ENCODE measurements around the gene CIAO2A. TPM values are rescaled to one million over a fixed set of nuclear protein-coding genes. Genes with fewer than 3 reads are reported as not detected.

CIAO2A gene
- total RNA-seq, 1 experiment from 2014 or later, result 74.4 TPM

DNA sequence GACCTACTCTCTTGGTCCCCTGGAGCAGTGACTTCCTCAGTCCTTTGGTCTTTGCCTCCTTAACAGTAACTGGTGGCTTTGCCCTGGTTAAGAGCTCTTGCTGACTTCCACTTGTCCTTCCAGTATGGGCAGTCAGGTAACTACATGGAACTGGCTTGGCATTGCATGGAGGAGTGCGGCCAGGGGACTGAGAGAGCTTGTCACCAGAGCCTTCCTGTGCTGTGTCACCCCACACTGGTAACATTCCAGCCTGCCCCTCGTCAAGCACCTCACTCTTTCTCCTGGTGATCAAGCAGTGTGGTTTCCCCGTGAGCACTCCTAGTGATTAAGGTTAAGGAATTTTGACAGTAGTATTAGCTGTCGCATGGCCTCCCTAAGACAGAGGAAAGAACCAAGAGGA lies 38.6 kb upstream of the CIAO2A start:
- no peak overlapping the region for H2BK5ac ChIP-seq (ENCODE audit: insufficient read length, low read length)
- no peak overlapping the region for H3K14ac ChIP-seq (ENCODE audit: insufficient read depth, low read length)
- no peak overlapping the region for H3K9ac ChIP-seq (ENCODE audit: extremely low read depth, insufficient read length, low read length)
- no peaks in the 10 kb centered on the region for H3K9me3 ChIP-seq (ENCODE audit: control insufficient read depth, low read depth, low read length)
- H3T11ph ChIP-seq (ENCODE audit: low read length), result no peak overlapping the region
- no peak overlapping the region for H3K56ac ChIP-seq (ENCODE audit: insufficient read length, low read depth, low read length)
- Mint-ChIP-seq H3K36me3 (ENCODE audit: insufficient read depth in 1 of 3, low read depth in 3 of 3) (peaks cover 19 to 76% (median 68%) of the 10 kb centered on the region in 3 experiments; a peak in 6 of 7 replicates), H3K27me3 (ENCODE audit: low read depth) (no peaks in the 10 kb centered on the region), H3K4me3 (no peak overlapping the region), H3K9me3 (no peaks in the 10 kb centered on the region), H3K4me1 (0 out of 4 replicates have a peak, but pooled peaks cover 0 to 4% of the 10 kb centered on the region in 2 experiments), H3K27ac (no peak overlapping the region; a peak in 1 of 7 replicates)
- no peak overlapping the region for H3K4me2 ChIP-seq (ENCODE audit: insufficient read depth, insufficient read length, low read length)
- H3K4me1 ChIP-seq (ENCODE audit: insufficient read depth, low read length), result no peaks in the 10 kb centered on the region
- no peak overlapping the region for H3K27ac ChIP-seq (ENCODE audit: insufficient read length, low read depth, low read length)
- no peaks in the 10 kb centered on the region for H3K79me2 ChIP-seq (ENCODE audit: insufficient read depth, low read length)
- H3K27me3 ChIP-seq (ENCODE audit: insufficient read depth, low read length), result no peaks in the 10 kb centered on the region
- no peak overlapping the region for H4K5ac ChIP-seq (ENCODE audit: insufficient read length, low read depth, low read length)
- H2AK5ac ChIP-seq (ENCODE audit: insufficient read length, low read length), result no peak overlapping the region
- H4K91ac ChIP-seq (ENCODE audit: insufficient read length, low read depth, low read length), result no peak overlapping the region
- H2BK120ac ChIP-seq (ENCODE audit: low read depth, low read length, poor library complexity, severe bottlenecking), result no peak overlapping the region
- H2AFZ ChIP-seq (ENCODE audit: low read length), result no peak overlapping the region
- H2BK20ac ChIP-seq (ENCODE audit: low read depth, low read length, poor library complexity, severe bottlenecking), result no peak overlapping the region
- no peaks in the 10 kb centered on the region for H4K20me1 ChIP-seq (ENCODE audit: control insufficient read depth, insufficient read depth, insufficient read length)
- H3K23ac ChIP-seq (ENCODE audit: insufficient read length, low read depth, low read length), result no peak overlapping the region
- no peak overlapping the region for H3K18ac ChIP-seq (ENCODE audit: insufficient read length, low read depth, low read length)
- TF ChIP-seq, protein P1, sequence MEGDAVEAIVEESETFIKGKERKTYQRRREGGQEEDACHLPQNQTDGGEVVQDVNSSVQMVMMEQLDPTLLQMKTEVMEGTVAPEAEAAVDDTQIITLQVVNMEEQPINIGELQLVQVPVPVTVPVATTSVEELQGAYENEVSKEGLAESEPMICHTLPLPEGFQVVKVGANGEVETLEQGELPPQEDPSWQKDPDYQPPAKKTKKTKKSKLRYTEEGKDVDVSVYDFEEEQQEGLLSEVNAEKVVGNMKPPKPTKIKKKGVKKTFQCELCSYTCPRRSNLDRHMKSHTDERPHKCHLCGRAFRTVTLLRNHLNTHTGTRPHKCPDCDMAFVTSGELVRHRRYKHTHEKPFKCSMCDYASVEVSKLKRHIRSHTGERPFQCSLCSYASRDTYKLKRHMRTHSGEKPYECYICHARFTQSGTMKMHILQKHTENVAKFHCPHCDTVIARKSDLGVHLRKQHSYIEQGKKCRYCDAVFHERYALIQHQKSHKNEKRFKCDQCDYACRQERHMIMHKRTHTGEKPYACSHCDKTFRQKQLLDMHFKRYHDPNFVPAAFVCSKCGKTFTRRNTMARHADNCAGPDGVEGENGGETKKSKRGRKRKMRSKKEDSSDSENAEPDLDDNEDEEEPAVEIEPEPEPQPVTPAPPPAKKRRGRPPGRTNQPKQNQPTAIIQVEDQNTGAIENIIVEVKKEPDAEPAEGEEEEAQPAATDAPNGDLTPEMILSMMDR (conservative IDR thresholded peaks at IDR 0.05), result no peak
- no peaks in the 10 kb centered on the region for H3K79me1 ChIP-seq (ENCODE audit: insufficient read depth, low read depth, low read length, poor library complexity, severe bottlenecking)
- no peak overlapping the region for H4K8ac ChIP-seq (replicated peaks; ENCODE audit: insufficient read length, low read depth, low read length)
- no peak for DNase-seq
- H2BK15ac ChIP-seq (ENCODE audit: low read depth, low read length), result no peak overlapping the region
- H2BK12ac ChIP-seq (ENCODE audit: insufficient read length, low read depth, low read length), result no peak overlapping the region
- WGBS (ENCODE audit: extremely low coverage, insufficient read length, low lambda C conversion rate), result no CpG with 5 or more reads among the region's 4 CpGs
- no peaks in the 10 kb centered on the region for H3K23me2 ChIP-seq (ENCODE audit: insufficient read length, low read depth, low read length, poor library complexity, severe bottlenecking)
- no peak overlapping the region for H3K4ac ChIP-seq (ENCODE audit: low read depth, low read length)

All from H9 (cell line).